Measurements from ENCODE around the gene CNNM3.

CNNM3 gene

GRCh38 chr2:96874198-96874831 lies 58.2 kb downstream of the CNNM3 start:
- in situ Hi-C loops (cut with MboI; ENCODE audit: low sequenced_read_pairs), result no loop called here

- in situ Hi-C loops (cut with MboI; ENCODE audit: low sequenced_read_pairs), result no loop called here
Measured at GRCh38 chr2:96875498-96876268, 59.6 kb downstream of the CNNM3 start.

GRCh38 chr2:96876269-96877041 lies 60.4 kb downstream of the CNNM3 start:
- in situ Hi-C loops (cut with MboI; ENCODE audit: low sequenced_read_pairs), result no loop called here

- in situ Hi-C loops (cut with MboI; ENCODE audit: low sequenced_read_pairs), result no loop called here
Measured at GRCh38 chr2:96877042-96877451, 61.0 kb downstream of the CNNM3 start.

- in situ Hi-C loops (cut with MboI; ENCODE audit: low sequenced_read_pairs), result no loop called here
Measured at GRCh38 chr2:96877631-96878092, 61.6 kb downstream of the CNNM3 start.

GRCh38 chr2:96878171-96878570 lies 62.1 kb downstream of the CNNM3 start:
- in situ Hi-C loops (cut with MboI; ENCODE audit: low sequenced_read_pairs), result no loop called here

GRCh38 chr2:96878796-96879544 lies 62.9 kb downstream of the CNNM3 start:
- in situ Hi-C loops (cut with MboI; ENCODE audit: low sequenced_read_pairs), result no loop called here

- in situ Hi-C loops (cut with MboI; ENCODE audit: low sequenced_read_pairs), result no loop called here
Measured at GRCh38 chr2:96879545-96880040, 63.5 kb downstream of the CNNM3 start.

- in situ Hi-C loops (cut with MboI; ENCODE audit: low sequenced_read_pairs), result no loop called here
Measured at GRCh38 chr2:96880891-96881273, 64.8 kb downstream of the CNNM3 start.

- in situ Hi-C loops (cut with MboI; ENCODE audit: low sequenced_read_pairs), result no loop called here
Measured at GRCh38 chr2:96881349-96882195, 65.5 kb downstream of the CNNM3 start.

- in situ Hi-C loops (cut with MboI; ENCODE audit: low sequenced_read_pairs), result no loop called here
Measured at GRCh38 chr2:96882230-96882629, 66.2 kb downstream of the CNNM3 start.

- in situ Hi-C loops (cut with MboI; ENCODE audit: low sequenced_read_pairs), result no loop called here
Measured at GRCh38 chr2:96882906-96883305, 66.8 kb downstream of the CNNM3 start.

- in situ Hi-C loops (cut with MboI; ENCODE audit: low sequenced_read_pairs), result no loop called here
Measured at GRCh38 chr2:96883306-96883705, 67.2 kb downstream of the CNNM3 start.
